Iris pigment epithelial cell (primary cell): ENCODE data around the gene CFAP46.
"Not testable (repeated sequence)": the region's sequence is repeated elsewhere in the genome, so short reads cannot be mapped to it uniquely, and the experiment has no call there.

Experiments
- DNase-seq: peaks from one replicate; pipeline ENCODE4 v3.0.0-alpha.2; 2011; ENCODE audit warnings: low read depth

Gene CFAP46

DNA sequence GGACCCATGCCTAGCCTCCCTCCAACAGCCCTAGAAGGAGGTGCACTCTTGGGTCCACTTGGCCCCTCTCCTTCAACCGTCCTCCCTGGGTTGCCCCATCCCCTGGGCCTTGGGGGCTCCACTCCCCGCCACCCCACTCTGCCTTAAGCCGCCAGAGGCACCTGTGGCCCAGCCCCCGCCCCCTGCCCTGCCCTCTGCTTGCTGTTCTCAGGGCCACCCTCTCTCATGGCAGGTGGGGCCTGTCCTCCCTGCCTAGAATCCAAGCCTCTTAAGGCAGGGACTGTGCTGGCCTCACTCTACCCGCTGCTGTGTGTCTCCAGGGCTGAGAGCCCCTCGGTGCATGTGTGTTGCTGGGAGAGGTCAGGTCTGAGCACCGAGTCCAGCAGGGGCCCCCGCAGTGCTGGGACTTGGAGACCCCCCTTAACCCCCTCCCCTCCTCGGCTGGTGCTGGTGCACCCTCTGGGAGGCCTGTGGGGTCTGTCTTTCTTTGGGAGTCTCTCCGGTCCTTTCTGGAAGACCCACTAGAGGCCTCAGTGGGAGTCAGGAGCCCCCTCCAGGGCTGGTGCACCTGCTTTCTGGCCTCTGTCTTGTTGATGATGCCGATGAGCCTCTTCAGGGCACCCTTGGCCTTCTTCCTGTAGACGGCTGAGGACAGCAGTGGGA lies 43.8 kb downstream of the CFAP46 start:
- DNase-seq: no peak

DNA sequence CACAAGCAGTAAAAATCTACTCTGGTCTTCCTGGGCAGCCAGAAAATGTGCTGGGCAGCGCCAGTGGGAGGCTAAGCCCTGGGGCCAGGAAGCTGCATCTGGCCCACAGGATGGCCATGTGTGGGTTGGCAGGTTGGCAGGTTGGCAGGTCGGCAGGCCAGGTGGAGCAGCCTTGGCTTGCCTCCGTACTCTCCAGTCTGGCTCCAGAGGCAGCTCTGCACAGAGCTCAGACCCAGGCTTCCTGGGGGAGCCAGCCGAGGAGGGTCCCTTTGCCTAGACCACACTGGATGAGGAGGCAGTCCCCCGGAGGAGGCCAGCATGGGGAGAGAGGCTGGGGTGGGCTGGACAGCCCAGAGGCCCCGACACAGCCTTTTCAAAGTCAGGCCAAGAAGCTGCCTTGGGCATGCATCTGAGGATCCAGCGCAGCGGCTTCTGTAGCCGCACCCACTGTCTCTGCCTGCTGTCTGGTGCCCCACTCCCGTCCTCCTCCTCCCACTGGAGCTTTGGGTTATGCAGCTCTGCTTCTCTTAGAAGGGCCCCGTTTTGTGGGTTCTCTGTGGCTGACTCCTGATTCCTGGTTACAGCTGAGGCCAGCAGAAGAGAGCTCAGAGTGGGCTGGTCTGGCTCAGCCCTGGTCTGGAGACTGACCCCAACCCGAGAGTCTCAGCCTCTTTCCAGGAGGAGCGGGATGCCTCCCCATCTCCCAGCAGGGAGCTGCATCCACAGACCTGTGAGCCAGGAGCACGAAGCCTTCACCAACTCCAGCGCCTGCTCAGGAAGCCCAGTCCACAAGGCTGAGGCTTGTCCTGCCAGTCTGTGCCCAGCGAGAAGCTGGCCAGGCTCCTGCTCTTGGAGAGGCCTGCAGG lies 44.6 kb downstream of the CFAP46 start:
- DNase-seq: no peak

DNA sequence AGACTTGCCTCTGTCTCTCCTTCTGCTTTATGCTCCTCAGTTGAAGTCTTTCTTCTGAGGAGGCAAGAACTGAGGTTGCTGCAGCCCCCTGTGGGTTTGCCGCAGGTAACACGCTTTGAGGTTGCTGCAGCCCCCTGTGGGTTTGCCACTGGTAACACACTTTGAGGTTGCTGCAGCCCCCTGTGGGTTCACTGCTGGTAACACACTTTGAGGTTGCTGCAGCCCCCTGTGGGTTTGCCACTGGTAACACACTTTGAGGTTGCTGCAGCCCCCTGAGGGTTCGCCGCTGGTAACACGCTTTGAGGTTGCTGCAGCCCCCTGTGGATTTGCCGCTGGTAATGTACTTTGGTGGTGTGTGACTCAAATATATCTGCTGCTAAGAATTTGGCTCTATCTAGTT lies 48.6 kb downstream of the CFAP46 start:
- not testable (repeated sequence) for DNase-seq

DNA sequence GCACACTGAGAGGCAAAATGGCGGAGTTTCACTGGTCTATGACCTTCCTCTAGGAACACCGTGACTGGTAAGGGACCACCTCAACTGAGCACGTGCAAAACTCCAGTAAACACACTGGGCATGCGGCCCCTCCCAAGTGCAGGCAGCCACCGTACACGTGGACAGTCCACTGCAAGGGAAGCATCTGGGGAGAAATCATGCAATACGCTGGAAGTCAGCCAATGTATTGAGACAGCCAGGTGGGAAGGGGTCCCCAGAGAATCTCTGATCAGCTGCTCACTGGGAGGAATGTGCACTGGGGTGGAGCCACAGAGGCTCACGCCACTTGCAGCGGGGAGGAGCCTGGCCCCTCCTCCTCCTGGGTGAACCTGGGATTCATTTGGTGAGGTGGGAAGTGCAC lies 49.3 kb downstream of the CFAP46 start:
- no peak for DNase-seq

DNA sequence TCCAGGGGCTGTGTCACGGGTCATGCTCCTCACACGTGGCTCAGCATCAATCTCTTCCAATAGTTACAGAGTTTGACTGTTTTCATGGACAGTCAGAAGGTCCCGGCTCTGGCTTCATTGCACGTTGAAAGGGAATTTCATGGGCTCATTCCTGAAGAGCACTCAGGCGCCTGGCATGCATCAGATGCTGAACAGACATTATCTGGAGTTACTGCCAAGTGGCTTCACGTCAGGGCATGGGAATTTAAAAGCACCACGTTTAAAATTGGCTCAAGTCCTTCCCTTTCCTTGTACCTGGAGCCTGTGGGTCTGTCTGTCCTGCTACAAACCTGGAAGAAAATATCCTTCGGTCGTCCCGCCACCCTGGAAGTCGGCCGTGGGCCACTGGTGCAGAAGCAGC lies 50.4 kb downstream of the CFAP46 start:
- DNase-seq: no peak

DNA sequence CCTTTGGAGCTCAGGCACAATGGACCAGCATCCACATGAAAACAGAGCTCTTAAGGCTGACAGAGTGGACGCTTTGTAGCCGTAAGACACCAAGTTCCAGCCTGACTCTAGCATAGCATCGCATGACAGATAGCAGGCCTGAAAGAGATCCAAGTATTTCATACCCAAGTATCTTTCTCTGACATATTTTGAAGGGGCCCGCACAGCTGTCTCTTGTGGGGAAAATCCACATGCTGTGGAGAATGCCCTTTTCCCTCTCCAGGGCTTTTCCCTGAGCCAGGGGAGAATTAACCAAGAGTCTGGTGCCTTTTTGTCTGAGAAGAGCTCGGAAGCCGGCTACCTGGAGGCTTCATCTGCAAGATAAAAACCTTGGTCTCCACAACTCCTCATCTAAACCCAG lies 51.0 kb downstream of the CFAP46 start:
- no peak for DNase-seq

DNA sequence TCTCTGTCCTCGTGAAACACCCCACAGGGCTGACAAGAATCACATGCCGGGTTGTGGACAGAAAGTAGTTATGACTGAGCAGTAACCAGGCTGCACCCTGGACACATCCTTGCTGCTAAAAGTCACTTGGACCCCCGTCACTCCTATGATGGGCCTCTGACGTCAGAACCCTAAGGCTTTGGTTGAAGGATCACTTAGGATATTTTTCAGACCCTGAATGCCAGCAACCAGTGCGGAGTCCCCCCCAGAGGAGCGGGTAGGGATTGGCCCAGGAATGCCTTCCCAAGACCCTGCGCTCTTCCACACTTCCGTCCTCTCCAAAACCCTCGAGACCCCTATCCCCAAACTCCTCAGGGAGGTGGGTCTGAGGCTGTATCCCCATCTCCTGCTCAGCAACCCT lies 52.1 kb downstream of the CFAP46 start:
- DNase-seq: no peak

DNA sequence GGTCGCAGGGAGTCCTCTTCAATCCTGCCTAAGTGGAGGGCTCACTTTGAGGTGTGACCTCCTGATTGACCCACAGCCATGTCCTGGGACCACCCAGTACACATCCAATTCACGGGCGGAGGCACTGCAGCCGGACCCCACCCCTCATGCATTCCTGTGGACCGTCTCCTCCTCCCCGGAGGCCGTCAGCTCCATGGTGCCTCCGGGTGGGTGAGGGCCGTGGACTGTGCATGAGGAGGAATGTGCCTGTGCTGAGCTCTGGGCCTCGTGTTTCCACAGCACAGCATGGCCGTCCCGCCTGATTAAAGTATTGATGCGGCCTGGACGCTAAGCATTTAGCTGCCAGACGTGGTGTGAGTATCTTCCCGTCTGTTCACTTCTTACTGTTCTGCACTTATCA lies 52.8 kb downstream of the CFAP46 start:
- no peak for DNase-seq

DNA sequence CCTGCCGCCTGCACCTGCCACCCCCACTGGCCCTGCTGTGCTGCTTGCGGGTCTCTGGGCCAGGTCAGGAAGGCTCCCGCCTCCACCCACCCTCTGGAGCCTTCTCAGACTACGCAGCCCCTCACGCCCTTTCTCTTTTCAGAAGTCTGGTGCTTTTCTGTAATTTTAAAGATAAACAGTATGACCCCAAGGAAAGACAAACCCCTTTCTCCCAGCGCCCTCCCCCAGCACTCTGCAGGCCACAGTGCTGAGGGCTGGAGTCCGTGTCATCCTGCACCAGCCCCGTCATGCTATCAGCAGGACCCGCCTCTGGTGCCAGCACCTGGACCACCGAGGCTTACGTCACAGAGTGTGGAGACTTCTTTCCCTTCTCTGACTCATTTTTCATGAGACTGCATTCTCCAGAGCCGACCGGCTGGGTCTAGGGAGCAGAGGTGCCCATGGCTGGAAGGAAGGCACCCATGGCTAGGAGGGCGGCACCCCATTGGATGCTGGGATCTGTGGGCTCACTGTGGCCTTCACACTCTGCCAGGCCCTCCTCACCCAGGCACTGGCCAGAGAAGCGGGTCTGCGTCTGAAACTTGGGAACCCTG lies 53.4 kb downstream of the CFAP46 start:
- DNase-seq: no peak

DNA sequence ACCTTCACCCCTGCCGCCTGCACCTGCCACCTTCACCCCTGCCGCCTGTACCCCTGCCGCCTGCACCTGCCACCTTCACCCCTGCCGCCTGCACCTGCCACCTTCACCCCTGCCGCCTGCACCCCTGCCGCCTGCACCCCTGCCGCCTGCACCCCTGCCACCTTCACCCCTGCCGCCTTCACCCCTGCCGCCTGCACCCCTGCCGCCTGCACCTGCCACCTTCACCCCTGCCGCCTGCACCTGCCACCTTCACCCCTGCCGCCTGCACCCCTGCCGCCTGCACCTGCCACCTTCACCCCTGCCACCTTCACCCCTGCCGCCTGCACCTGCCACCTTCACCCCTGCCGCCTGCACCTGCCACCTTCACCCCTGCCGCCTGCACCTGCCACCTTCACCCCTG lies 53.9 kb downstream of the CFAP46 start:
- DNase-seq: not testable (repeated sequence)

DNA sequence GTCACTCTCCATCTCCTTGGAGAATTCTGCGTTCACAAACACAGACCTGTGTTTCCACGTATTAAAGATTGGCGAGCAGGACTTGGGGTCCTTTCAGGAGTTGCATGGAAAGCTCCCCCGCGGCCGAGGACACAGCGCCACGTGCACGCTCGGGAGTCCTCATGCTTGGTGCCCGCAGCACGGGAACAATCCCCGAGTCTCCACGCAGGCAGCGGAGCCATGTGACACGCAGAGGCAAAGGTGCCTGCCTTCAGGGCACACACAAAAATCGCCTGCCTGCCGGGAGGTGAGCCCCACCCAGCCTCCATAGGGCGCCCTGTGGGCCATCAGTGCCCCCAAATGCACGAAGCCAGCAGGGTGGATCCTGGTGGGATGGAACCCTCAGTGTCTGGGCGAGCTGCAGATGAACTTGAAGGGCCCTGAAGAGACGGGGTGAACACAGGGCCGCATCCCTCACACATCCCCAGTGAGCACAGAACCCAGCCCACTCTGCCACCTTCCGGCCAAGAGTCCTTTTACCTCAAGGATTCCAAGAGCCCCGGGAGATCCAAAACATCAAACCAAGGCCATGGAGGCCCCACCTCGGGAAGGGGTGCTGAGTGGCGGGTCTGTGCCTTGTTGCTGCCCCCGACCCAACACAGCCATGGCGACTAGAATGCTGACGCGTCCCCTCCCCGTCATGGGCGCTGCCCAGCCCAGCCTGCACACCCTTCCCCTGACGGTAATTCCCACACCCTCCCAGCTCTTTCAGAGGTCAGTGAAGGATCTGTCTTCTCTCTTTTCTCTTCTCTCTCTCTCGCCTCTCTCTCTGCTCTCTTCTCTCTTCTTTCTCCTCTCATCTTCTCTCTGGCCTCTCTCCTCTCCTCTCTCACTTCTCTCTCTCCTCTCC lies 55.9 kb downstream of the CFAP46 start:
- DNase-seq: no peak

DNA sequence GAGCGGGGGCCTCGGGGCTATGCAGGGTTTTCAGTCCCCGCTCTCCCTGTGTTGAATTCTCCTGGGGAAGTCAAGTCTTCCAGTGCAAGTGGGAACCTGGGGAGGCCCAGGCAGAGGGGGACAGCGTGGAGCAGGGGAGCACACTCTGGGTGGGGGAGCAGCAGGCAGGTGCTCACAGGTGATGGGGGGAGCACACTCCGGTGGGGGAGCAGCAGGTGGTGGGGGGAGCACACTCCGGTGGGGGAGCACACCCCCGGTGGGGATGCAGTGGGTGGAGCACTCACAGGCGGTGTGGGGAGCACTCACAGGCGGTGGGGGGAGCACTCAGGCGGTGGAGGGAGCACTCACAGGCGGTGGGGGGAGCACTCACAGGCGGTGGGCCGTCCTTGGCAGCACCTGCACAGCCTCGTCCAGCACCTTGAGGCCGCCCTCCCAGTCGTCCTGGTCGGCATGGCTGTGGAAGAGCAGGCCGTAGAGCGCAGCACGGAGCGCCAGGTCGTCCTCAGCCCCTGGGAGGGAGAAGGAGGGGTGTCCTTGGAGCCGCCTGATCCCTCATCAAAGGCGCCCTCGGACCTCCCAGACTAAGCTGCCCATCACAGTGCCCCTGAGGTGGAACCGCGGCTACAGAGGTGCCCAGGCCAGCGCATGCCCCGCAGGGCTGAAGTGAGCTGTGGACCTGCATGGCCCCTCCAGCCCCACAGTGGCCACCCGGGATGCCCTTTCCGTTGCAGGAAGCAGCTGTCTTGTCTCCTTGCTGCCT lies 56.7 kb downstream of the CFAP46 start:
- DNase-seq: no peak

DNA sequence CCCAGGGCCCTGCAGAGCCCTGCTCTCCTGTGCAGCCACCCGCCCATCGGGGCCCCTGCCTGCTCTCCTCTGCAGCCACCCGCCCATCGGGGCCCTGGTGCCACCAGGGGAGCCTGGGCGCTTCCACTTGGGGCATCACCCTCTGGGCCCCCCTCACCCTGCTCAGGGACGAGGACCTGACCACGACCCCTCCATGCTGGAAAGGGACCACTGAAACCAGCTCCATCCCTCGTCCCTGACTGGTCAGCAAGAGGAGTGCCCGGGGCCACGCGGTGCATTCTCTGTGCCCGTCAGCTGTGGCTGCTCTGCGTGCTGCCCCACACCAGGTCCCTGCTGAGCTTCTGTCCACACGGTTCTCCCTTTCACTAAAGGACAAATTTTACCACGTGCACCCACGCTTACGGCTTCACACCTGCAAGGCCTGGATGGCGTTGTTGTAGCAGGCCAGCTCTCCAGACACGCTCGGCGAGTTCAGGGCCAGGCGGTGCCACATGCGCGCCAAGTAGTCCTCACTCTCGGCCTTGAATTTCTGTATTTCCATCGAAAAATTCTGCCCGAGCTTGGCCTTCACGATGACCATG lies 57.6 kb downstream of the CFAP46 start:
- no peak for DNase-seq

DNA sequence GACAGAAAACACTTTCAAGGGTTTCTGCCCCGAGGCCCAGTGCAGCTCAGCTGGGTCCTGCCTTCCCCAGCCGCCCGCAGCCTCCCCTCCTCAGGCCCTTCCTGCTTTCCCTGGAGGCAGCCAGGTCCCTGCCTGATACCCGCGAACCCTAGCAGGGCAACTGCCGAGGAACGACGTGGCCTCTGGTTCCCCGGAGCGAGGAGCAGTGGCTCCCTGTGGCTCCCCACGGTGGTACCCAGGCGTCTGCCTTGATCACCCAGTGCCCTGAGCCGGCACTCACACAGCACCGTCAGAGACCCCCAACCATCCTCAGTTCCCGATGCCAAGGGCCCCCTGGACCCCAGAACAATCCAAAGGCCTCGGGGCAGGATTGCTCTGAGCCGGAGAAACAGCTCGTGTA lies 58.3 kb downstream of the CFAP46 start:
- DNase-seq: no peak

DNA sequence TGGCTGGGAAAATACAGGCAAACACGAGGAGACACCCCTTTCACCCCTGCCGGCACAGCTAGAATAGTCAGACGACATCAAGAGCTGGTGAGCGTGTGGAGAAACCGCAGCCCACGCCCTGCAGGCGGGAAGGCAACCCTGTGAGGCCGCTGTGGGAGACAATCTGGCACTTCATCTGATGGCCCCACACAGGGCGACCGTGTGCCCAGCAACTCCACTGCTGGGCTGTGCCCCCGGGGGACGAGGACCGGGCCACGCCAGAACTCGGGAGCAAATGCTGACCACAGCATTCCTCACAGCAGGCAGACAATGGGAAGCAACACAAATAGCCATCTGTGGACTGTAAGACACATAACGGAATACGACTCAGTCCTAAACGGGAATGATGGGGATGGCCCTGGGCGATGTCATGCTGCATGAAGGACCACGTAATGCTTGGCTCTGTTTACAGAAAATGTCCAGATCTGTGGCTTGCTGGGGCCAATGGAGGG lies 58.9 kb downstream of the CFAP46 start:
- no peak for DNase-seq

DNA sequence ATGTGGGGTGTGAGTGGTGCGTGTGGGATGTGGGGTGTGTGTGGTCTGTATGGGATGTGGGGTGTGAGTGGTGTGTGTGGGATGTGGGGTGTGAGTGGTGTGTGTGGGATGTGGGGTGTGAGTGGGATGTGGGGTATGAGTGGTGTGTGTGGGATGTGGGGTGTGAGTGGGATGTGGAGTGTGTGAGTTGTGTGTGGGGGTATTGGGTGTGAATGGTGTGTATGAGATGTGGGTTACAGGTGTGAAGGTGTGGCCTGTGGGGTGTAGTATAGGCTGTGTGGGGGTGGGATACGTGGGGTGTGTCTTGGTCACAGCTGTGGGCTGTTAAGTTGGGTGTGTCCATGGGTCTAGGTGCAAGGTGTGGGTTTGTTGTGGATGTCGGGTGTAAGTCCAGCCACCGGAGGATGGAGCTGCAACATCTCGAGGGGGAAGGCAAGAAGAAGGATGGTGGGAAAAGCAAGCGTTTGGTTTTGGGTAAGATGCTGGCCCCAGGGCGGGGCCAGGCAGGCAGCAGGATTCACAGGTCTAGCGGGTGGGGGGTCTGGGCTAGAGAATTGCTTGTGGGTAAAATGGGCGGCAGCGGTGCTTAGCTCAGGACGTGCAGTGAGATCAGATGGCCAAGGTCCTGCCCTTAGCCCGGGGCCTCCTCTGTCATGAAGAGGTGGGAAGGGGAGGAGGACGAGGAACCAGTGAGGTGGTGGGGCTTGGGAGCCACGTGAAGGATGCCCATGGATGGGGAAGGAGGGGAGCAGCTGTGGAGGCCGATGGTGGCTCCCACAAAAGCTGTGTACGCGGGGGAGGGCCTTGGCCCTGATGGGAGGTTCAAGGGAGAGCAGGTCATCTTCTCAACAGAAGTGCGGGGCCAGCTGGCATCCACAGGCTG lies 60.1 kb downstream of the CFAP46 start:
- DNase-seq: no peak

DNA sequence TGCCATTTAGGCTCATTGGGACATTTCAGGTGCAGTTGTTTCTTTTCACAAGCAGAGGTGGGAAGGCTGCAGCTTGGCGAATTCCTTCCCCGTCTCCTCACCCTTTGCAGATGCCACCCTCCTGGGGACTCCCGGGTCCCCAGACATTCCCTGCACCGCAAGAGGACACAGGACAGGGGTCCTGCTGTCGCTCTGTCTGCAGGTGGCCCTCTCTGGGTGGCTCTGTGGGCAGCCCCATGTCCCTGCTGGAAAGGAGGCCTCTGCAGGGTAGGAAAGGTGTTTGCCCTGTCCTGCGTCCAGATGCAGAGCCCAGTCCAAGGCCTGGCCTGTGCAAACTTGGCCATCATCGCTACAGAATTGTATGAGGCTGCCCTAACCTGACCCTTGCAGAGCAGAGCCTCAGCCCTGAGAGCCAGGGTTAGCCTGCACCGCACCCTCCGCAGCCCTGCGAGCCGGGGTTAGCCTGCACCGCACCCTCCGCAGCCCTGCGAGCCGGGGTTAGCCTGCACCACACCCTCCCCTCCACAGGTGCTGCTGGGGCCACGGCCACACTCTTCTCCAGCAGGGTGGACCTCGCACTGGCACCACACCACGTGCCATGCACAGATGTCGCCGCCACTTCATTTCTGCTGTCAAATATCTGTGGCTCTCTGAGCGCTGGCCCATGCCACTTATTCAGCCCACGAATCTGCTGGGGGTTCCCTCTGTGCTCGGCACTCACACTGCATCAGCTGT lies 61.0 kb downstream of the CFAP46 start:
- no peak for DNase-seq

DNA sequence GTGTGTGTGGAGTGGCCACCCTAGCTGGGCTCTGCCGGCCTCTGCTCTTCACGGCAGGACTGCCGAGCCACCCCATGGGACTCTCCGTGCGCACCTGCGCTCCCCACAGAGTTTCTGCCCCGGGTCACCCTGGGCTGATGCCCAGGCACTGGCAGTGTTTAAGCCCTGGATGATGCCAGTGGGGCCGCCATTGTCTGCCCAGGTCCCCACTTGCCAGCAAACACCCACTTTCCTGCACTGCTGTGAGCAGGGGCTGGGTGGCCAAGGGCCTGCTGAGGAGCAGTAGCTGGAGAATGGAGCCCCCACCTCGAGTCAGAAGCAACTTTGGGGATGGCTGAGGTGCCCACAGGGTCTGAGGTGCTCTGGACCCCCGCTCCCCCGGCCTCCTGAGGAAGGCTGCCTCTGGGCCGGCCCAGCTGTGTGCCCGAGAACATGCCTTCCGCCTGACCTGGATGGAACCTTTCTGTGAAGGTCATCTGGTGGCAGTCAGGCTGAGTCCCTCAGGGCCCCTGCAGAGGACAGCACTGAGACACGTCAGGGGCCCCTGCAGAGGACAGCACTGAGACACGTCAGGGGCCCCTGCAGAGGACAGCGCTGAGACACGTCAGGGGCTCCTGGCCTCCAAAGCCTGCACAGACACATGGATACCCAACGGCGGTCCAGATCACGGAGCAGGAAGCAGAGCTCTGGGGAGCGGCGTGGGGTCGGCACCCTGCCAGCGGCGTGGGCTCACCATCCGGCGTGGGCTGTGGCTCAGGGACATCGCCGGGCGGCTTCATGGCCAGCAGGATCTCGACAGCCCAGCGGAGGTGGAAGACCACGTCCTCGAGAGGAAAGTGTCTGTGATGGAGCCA lies 62.0 kb downstream of the CFAP46 start:
- DNase-seq: no peak
